ENCODE data around the gene GOT2. TPM values are rescaled to one million over a fixed set of nuclear protein-coding genes. Genes with fewer than 3 reads are reported as not detected.

Gene GOT2
- total RNA-seq, 1 experiment from 2014 or later, result 64.0 TPM

DNA sequence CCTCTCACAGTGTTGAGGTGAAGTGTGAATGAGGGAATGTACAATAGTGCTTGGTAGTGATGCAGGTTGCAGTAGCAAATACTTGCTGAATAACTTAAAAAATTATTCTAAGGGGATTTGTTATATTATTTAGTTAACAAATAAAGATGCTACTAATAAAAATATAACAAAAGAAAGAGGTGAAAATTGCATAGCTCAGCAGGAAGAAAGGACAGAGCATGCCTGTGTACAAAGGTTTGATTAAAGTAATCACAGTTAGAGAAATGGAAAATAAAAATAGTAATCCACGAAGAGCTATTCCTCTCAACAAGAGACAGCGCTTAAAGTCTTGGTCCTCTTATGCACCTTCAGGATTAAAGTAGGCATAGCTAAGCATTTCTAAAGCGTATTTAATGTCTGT is 11.0 kb downstream of the GOT2 start:
- Histone ChIP-seq H3K4me3 (ENCODE audit: low read depth in 2 of 2, low read length in 2 of 2) (no peak overlapping the region), H3K4me1 (ENCODE audit: control insufficient read depth, insufficient read depth, low read length) (no peaks in the 10 kb centered on the region), H3K27me3 (ENCODE audit: control insufficient read depth, insufficient read depth, low read length) (no peaks in the 10 kb centered on the region), H3K36me3 (ENCODE audit: control insufficient read depth, insufficient read depth, low read length) (peaks cover 14% of the 10 kb centered on the region; the same call in 1 of the 2 replicates), H3K27ac (ENCODE audit: low read length) (no peak overlapping the region), H3K9me3 (ENCODE audit: control insufficient read depth, insufficient read depth, low read depth, low read length) (no peaks in the 10 kb centered on the region)
- intact Hi-C loops (cut with micrococcal nuclease; ENCODE audit: unreplicated experiment) (no loop called here), in situ Hi-C loops (cut with HindIII; ENCODE audit: low pct_unique_long_range_greater_than_20kb, low sequenced_read_pairs) (no loop called here)
- no TSS peak for BruUV-seq (replicated peaks)
- TF ChIP-seq TCF7L2 (IDR thresholded peaks at IDR 0.05; ENCODE audit: low read depth, low read length) (no peak), REST (IDR thresholded peaks at IDR 0.05; ENCODE audit: insufficient read depth in 1 of 2, low read depth in 2 of 2, low read length in 1 of 2) (no peak), POLR2AphosphoS5 (IDR thresholded peaks at IDR 0.05; ENCODE audit: low read depth, low read length) (no peak), SIN3A (IDR thresholded peaks at IDR 0.05; ENCODE audit: borderline replicate concordance, insufficient read depth, low read depth, low read length) (no peak)
- TF ChIP-seq, protein P1, sequence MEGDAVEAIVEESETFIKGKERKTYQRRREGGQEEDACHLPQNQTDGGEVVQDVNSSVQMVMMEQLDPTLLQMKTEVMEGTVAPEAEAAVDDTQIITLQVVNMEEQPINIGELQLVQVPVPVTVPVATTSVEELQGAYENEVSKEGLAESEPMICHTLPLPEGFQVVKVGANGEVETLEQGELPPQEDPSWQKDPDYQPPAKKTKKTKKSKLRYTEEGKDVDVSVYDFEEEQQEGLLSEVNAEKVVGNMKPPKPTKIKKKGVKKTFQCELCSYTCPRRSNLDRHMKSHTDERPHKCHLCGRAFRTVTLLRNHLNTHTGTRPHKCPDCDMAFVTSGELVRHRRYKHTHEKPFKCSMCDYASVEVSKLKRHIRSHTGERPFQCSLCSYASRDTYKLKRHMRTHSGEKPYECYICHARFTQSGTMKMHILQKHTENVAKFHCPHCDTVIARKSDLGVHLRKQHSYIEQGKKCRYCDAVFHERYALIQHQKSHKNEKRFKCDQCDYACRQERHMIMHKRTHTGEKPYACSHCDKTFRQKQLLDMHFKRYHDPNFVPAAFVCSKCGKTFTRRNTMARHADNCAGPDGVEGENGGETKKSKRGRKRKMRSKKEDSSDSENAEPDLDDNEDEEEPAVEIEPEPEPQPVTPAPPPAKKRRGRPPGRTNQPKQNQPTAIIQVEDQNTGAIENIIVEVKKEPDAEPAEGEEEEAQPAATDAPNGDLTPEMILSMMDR (IDR thresholded peaks at IDR 0.05), result no peak
- DNase-seq (ENCODE audit: low read depth, low spot score) (no peak), ATAC-seq (no peak)
- ChIA-PET POLR2A (no interaction called here), CTCF (no interaction called here)

GRCh38 chr16:58717994-58718393 is 16.1 kb downstream of the GOT2 start:
- TF ChIP-seq REST (IDR thresholded peaks at IDR 0.05; ENCODE audit: insufficient read depth in 1 of 2, low read depth in 2 of 2, low read length in 1 of 2), result no peak
- TF ChIP-seq, protein P1 (IDR thresholded peaks at IDR 0.05), result no peak
- TF ChIP-seq POLR2AphosphoS5 (IDR thresholded peaks at IDR 0.05; ENCODE audit: low read depth, low read length), result no peak
- no peak for TF ChIP-seq SIN3A (IDR thresholded peaks at IDR 0.05; ENCODE audit: borderline replicate concordance, insufficient read depth, low read depth, low read length)
- TF ChIP-seq TCF7L2 (IDR thresholded peaks at IDR 0.05; ENCODE audit: low read depth, low read length), result no peak
- Histone ChIP-seq H3K27me3 (ENCODE audit: control insufficient read depth, insufficient read depth, low read length) (no peaks in the 10 kb centered on the region), H3K27ac (ENCODE audit: low read length) (no peak overlapping the region), H3K4me1 (ENCODE audit: control insufficient read depth, insufficient read depth, low read length) (no peaks in the 10 kb centered on the region), H3K9me3 (ENCODE audit: control insufficient read depth, insufficient read depth, low read depth, low read length) (no peaks in the 10 kb centered on the region), H3K36me3 (ENCODE audit: control insufficient read depth, insufficient read depth, low read length) (peaks cover 11% of the 10 kb centered on the region; the same call in 1 of the 2 replicates), H3K4me3 (ENCODE audit: low read depth in 2 of 2, low read length in 2 of 2) (no peak overlapping the region)
- ChIA-PET POLR2A (no interaction called here), CTCF (interaction anchor here (0.5 kb wide), 1 partner anchor 283 kb away, joined by 4 read pairs; no protein-coding TSS in a partner anchor)
- DNase-seq (ENCODE audit: low read depth, low spot score) (no peak), ATAC-seq (no peak)
- in situ Hi-C loops (cut with HindIII; ENCODE audit: low pct_unique_long_range_greater_than_20kb, low sequenced_read_pairs), result no loop called here
- BruUV-seq (replicated peaks), result no TSS peak
- intact Hi-C loops (cut with micrococcal nuclease; ENCODE audit: unreplicated experiment), result no loop called here

All from Panc1 (cell line).